ENCODE measurements around the gene SRP72.

Gene SRP72

DNA sequence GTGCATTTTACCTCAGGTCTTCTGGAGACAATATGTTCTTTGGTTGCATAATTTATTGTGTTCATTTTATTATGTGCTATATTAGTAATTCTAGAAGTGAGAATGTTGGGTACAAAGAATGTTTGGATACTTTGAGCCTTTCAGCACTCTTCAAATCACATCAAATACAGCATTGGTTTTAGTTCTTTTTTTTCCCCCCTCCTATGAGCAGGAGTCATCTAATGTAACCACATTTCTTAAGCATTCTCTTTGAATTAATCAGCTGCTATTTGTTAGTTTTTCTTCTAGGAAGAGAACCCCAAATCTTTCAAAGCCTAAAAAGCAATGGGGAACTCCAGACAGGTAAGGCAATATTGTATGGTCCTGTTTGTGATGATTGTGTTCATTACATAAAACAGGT lies 84.9 kb downstream of the SRP72 start:
- no peak for DNase-seq

Data from CD4-positive, alpha-beta T cell treated with Interleukin-12 subunit alpha and Interleukin-12 subunit beta, for 1 hour (primary cell).